Endodermal cell (in vitro differentiated cells): ENCODE data around the gene SH3PXD2A. TPM values are rescaled to one million over a fixed set of nuclear protein-coding genes. Genes with fewer than 3 reads are reported as not detected.

Experiments used
- DNase-seq: peaks from one replicate; pipeline ENCODE4 v3.0.0-alpha.2; 2017
- H3K27ac ChIP-seq: 2 replicates; pipeline ENCODE4 v1.5.1; 2013; ENCODE audit warnings: mild to moderate bottlenecking, low read depth, low read length, moderate library complexity
- H3K27me3 ChIP-seq: 2 replicates; pipeline ENCODE4 v1.6.1; 2013; ENCODE audit warnings: mild to moderate bottlenecking, low read length, moderate library complexity; ENCODE audit not compliant: insufficient read depth, control insufficient read depth, poor library complexity, severe bottlenecking
- H3K36me3 ChIP-seq: 2 replicates; pipeline ENCODE4 v1.7.0; 2013; ENCODE audit warnings: mild to moderate bottlenecking, low read length, moderate library complexity; ENCODE audit not compliant: control insufficient read depth, insufficient read depth
- H3K4me1 ChIP-seq: one replicate; pipeline ENCODE4 v1.7.0; 2013; ENCODE audit warnings: low read length; ENCODE audit not compliant: control insufficient read depth, insufficient read depth
- H3K4me3 ChIP-seq: 2 replicates; pipeline ENCODE4 v1.5.1; 2013; ENCODE audit warnings: mild to moderate bottlenecking, low read length, moderate library complexity
- H3K9ac ChIP-seq: 2 replicates; pipeline ENCODE4 v1.6.1; 2013; ENCODE audit warnings: mild to moderate bottlenecking, low read length, moderate library complexity; ENCODE audit not compliant: poor library complexity, severe bottlenecking; ENCODE audit errors: extremely low read depth
- H3K9me3 ChIP-seq: 2 replicates; pipeline ENCODE4 v1.6.1; 2013; ENCODE audit warnings: mild to moderate bottlenecking, low read length, moderate library complexity; ENCODE audit not compliant: control insufficient read depth
- H3K27ac Mint-ChIP-seq: 2 replicates; pipeline ENCODE4 v1.8.0; 2020; ENCODE audit warnings: mixed read lengths
- H3K27me3 Mint-ChIP-seq: 2 replicates; pipeline ENCODE4 v1.8.0; 2021; ENCODE audit warnings: mild to moderate bottlenecking, mixed read lengths; ENCODE audit not compliant: insufficient read depth
- H3K36me3 Mint-ChIP-seq: 2 replicates; pipeline ENCODE4 v1.8.0; 2020; ENCODE audit warnings: low read depth, mixed read lengths
- H3K4me1 Mint-ChIP-seq: 2 replicates; pipeline ENCODE4 v1.8.0; 2020; ENCODE audit warnings: mixed read lengths
- H3K4me3 Mint-ChIP-seq: 2 replicates; pipeline ENCODE4 v1.8.0; 2020; ENCODE audit warnings: mild to moderate bottlenecking, moderate library complexity, mixed read lengths
- H3K9me3 Mint-ChIP-seq: 2 replicates; pipeline ENCODE4 v1.8.0; 2020; ENCODE audit warnings: mild to moderate bottlenecking, mixed read lengths
- CTCF ChIP-seq: fragments of 200-600 bp; sonication (generic); conservative IDR thresholded peaks from 2 replicates; pipeline ENCODE4 v1.5.0; 2021; ENCODE audit warnings: antibody characterized with exemption, mild to moderate bottlenecking
- WGBS, 2 experiments: methylation state at CpG; one replicate each; pipeline versions ENCODE4 v1.1.5 to v1.1.7; 2013; ENCODE audit warnings: missing lambda C conversion rate in 2 of 2, mixed read lengths in 1 of 2; ENCODE audit not compliant: insufficient coverage in 1 of 2, insufficient read length in 1 of 2; 5-methylcytosine and 5-hydroxymethylcytosine counted together
- total RNA-seq, 2 donors: library from RNA; stranded (reverse); fragmentation: NEBNext Ultra II Directional in 1 of 2; extraction: Animal tissue kit (Norgen Biotek cat#: 25700) in 1 of 2; gene quantifications; 2 replicates in 1 of 2; 3 replicates in 1 of 2; pipeline ENCODE4 v1.2.1, GENCODE V29; 2021

The SH3PXD2A gene
- total RNA-seq, 2 donors from 2014 or later = 15.7 to 22.6 TPM

DNA sequence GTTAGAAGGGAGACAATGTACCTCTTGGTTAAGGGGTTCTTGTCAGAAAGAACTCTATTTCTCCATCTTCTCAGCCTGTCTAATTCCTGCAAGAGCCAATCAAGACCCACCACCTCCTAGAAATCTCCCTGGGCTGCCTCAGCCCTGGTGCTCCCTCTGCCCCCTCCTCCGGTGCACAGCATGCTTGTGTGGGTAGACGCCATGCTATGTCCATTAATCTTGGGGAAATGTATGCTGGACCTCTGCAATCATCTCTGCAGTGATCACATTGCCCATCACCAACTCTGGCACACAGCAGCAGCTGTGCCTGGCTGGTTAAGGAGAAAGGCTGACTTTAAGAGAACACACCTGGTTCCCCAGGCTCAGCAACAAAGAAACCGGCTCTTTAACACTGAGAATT lies 37.3 kb downstream of the SH3PXD2A start:
- no peak for TF ChIP-seq CTCF
- Mint-ChIP-seq H3K4me1 (peaks cover 48% of the 10 kb centered on the region), H3K36me3 (no peaks in the 10 kb centered on the region), H3K4me3 (no peak overlapping the region), H3K27me3 (no peaks in the 10 kb centered on the region), H3K9me3 (no peaks in the 10 kb centered on the region), H3K27ac (peak overlapping the region; percentile 27)
- no peak overlapping the region for H3K27ac ChIP-seq
- H3K27me3 ChIP-seq = no peaks in the 10 kb centered on the region
- whole genome bisulfite sequencing, 2 experiments = 90 to 91% methylated on average over 1 to 3 of the region's 3 CpGs
- H3K4me1 ChIP-seq = peaks cover 16% of the 10 kb centered on the region
- H3K36me3 ChIP-seq = no peaks in the 10 kb centered on the region
- H3K4me3 ChIP-seq = no peak overlapping the region
- no peaks in the 10 kb centered on the region for H3K9me3 ChIP-seq
- no peak overlapping the region for H3K9ac ChIP-seq
- no peak for DNase-seq

GRCh38 chr10:103816431-103816830 lies 38.9 kb downstream of the SH3PXD2A start:
- 86 to 95% methylated on average over 2 to 5 of the region's 6 CpGs for WGBS, 2 experiments
- no peak overlapping the region for H3K27ac Mint-ChIP-seq
- H3K9ac ChIP-seq = no peak overlapping the region

DNA sequence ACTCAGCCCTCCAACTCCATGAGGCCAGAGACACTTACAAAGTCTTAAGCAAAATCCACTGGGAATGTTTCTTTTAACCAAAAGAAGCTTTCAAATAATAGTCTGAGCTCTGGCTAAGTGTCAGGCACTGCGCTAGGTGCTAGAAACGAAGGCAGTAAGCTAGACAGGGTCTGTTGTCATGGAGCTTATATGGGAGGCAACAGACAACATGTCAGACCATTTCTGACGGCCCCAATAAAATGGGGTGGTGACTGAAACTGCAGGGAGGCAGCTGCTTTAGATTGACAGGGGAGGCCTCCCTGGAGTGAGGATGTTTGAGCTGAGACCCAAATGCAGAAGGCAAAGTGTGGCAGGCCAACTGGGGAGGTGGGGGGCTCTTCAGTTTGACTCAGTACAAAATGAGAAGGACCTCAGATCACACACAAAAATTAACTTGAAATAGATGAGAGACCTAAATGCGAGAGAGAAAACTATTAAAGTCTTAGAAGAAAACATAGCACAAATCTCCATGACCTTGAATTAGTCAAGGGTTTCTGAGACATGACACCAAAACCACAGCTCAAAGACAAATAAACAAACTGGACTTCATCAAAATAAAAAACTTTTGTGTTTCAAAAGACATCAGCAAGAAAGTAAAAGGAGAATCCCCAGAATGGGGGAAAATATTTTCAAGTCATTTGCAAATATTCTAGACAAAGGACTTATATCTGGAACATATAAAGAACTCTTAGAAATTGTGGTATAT lies 40.6 kb downstream of the SH3PXD2A start:
- TF ChIP-seq CTCF = no peak
- Histone ChIP-seq H3K27me3 (no peaks in the 10 kb centered on the region), H3K4me3 (no peak overlapping the region), H3K9ac (no peak overlapping the region), H3K27ac (no peak overlapping the region), H3K9me3 (no peaks in the 10 kb centered on the region), H3K36me3 (no peaks in the 10 kb centered on the region), H3K4me1 (peaks cover 5% of the 10 kb centered on the region)
- Mint-ChIP-seq H3K4me3 (no peak overlapping the region), H3K27me3 (no peaks in the 10 kb centered on the region), H3K4me1 (peaks cover 40% of the 10 kb centered on the region), H3K36me3 (peaks cover 2% of the 10 kb centered on the region), H3K9me3 (no peaks in the 10 kb centered on the region), H3K27ac (no peak overlapping the region)
- WGBS, 2 experiments = 74 to 90% methylated on average over 4 of the region's 4 CpGs
- DNase-seq = no peak

More at GRCh38 chr10:103816431-103816830, 38.9 kb downstream of the SH3PXD2A start:
- H3K36me3 Mint-ChIP-seq = no peaks in the 10 kb centered on the region
- no peak for TF ChIP-seq CTCF
- no peaks in the 10 kb centered on the region for H3K9me3 ChIP-seq
- H3K4me1 ChIP-seq = peaks cover 12% of the 10 kb centered on the region
- H3K4me3 Mint-ChIP-seq = no peak overlapping the region
- H3K4me3 ChIP-seq = no peak overlapping the region
- H3K27ac ChIP-seq = no peak overlapping the region
- no peaks in the 10 kb centered on the region for H3K27me3 Mint-ChIP-seq
- DNase-seq = no peak
- H3K27me3 ChIP-seq = no peaks in the 10 kb centered on the region
- no peaks in the 10 kb centered on the region for H3K36me3 ChIP-seq
- H3K9me3 Mint-ChIP-seq = no peaks in the 10 kb centered on the region
- peaks cover 47% of the 10 kb centered on the region for H3K4me1 Mint-ChIP-seq
